NT2/D1 (cell line): ENCODE data around the gene BSCL2.

Experiments
- SUZ12 ChIP-seq: IDR thresholded peaks from 2 replicates; pipeline ENCODE4 v1.6.1; 2011; ENCODE audit not compliant: insufficient read length, insufficient read depth; ENCODE audit errors: extremely low read depth
- YY1 ChIP-seq: IDR thresholded peaks from 2 replicates; pipeline ENCODE4 v1.6.1; 2011; ENCODE audit not compliant: insufficient read length, insufficient read depth

DNA sequence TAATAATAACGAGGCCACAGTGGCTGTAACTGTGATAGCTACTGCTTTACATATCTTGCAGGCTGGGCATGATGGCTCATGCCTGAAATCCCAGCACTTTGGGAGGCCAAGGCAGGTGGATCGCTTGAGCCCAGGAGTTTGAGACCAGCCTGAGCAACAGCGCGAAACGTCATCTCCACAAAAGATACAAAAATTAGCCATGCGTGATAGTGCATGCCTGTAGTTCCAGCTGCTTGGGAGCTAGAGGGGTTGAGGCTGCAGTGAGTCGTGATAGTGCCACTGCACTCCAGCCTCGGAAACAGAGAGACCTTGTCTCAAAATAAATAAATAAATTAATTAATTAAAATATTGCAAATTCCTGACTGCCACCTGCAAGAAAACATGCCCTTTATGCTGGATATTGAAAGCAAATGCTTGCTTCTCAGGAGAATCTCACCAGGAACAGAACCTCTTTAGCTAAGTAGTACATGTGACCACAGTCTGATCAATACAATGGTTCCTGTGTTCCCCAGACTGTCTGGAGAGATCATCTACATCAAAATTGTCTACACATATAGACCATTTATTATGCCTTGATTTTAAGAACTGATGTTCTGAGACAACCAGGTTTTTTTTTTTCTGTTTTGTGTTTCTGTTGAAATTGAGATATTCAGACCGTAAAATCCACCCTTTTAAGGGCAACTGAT lies 40.4 kb upstream of the BSCL2 start:
- TF ChIP-seq YY1 (no peak), SUZ12 (no peak)
